B cell (primary cell): Measurements from ENCODE around the gene UNC5C.

Source experiments
- EZH2 ChIP-seq: IDR thresholded peaks from 2 replicates; pipeline ENCODE4 v1.6.1; 2012; ENCODE audit warnings: borderline replicate concordance, low read depth, mild to moderate bottlenecking, moderate library complexity, low read length; ENCODE audit not compliant: insufficient read depth, poor library complexity, severe bottlenecking
- TF ChIP-seq, protein P1 (sequence below): fragments of 200-600 bp; IDR thresholded peaks from one replicate; pipeline ENCODE4 v1.8.0; 2022; ENCODE audit warnings: antibody characterized with exemption, mild to moderate bottlenecking

- no peak for TF ChIP-seq EZH2
- TF ChIP-seq, protein P1, sequence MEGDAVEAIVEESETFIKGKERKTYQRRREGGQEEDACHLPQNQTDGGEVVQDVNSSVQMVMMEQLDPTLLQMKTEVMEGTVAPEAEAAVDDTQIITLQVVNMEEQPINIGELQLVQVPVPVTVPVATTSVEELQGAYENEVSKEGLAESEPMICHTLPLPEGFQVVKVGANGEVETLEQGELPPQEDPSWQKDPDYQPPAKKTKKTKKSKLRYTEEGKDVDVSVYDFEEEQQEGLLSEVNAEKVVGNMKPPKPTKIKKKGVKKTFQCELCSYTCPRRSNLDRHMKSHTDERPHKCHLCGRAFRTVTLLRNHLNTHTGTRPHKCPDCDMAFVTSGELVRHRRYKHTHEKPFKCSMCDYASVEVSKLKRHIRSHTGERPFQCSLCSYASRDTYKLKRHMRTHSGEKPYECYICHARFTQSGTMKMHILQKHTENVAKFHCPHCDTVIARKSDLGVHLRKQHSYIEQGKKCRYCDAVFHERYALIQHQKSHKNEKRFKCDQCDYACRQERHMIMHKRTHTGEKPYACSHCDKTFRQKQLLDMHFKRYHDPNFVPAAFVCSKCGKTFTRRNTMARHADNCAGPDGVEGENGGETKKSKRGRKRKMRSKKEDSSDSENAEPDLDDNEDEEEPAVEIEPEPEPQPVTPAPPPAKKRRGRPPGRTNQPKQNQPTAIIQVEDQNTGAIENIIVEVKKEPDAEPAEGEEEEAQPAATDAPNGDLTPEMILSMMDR, result no peak
These were observed 336.1 kb downstream of the UNC5C start for GRCh38 chr4:95212692-95213091.
